Measurements from ENCODE around the gene PIP5K1C. TPM values are rescaled to one million over a fixed set of nuclear protein-coding genes. Genes with fewer than 3 reads are reported as not detected.

PIP5K1C gene
- total RNA-seq, 1 donor from 2014 or later, result 6.3 TPM

DNA sequence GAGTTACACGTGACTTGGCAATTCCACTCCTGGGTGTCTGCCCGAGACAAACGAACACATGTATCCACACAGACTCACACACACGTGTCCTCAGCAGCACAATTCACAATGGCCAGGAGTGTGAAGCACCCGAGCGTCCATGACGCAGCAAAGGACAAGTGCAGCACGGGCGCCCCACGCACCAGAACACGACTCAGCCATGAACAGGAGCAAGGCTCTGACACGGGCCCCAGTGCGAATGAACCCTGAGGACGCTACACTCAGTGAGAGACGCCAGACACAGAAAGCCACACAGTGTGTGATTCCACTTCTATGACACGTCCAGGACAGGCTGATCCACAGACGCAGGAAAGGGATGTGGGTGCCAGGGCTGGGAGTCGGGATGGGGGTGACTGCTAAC is 36.4 kb downstream of the PIP5K1C start:
- Histone ChIP-seq H3K27me3 (ENCODE audit: control insufficient read depth in 3 of 3, insufficient read depth in 3 of 3, low read length in 3 of 3) (no peaks in the 10 kb centered on the region), H3K9ac (ENCODE audit: low read depth in 1 of 3, low read length in 3 of 3) (no peak overlapping the region)

GRCh38 chr19:3661284-3662238 is 38.7 kb downstream of the PIP5K1C start:
- Histone ChIP-seq H3K4me3 (ENCODE audit: low read length in 3 of 3) (no peak overlapping the region), H3K4me1 (ENCODE audit: control insufficient read depth in 3 of 3, insufficient read depth in 3 of 3, low read length in 3 of 3) (peaks cover 11 to 33% (median 21%) of the 10 kb centered on the region in 3 donors), H3K36me3 (ENCODE audit: control insufficient read depth in 3 of 3, insufficient read depth in 3 of 3, low read length in 3 of 3) (peaks cover 29 to 55% (median 40%) of the 10 kb centered on the region in 3 donors), H3K27ac (ENCODE audit: low read depth, low read length) (no peak overlapping the region), H3K27me3 (ENCODE audit: control insufficient read depth in 3 of 3, insufficient read depth in 3 of 3, low read length in 3 of 3) (no peaks in the 10 kb centered on the region), H3K9me3 (ENCODE audit: control insufficient read depth in 3 of 3, low read length in 3 of 3) (no peaks in the 10 kb centered on the region), H3K9ac (ENCODE audit: low read depth in 1 of 3, low read length in 3 of 3) (no peak overlapping the region)

More for the DNA sequence above, 36.4 kb downstream of the PIP5K1C start:
- H3K36me3 ChIP-seq (ENCODE audit: control insufficient read depth in 3 of 3, insufficient read depth in 3 of 3, low read length in 3 of 3), result peaks cover 18 to 42% (median 29%) of the 10 kb centered on the region in 3 donors
- no peak overlapping the region for H3K4me3 ChIP-seq (ENCODE audit: low read length in 3 of 3)
- H3K4me1 ChIP-seq (ENCODE audit: control insufficient read depth in 3 of 3, insufficient read depth in 3 of 3, low read length in 3 of 3), result peaks cover 11 to 29% (median 21%) of the 10 kb centered on the region in 3 donors
- H3K9me3 ChIP-seq (ENCODE audit: control insufficient read depth in 3 of 3, low read length in 3 of 3), result no peaks in the 10 kb centered on the region
- H3K27ac ChIP-seq (ENCODE audit: low read depth, low read length), result no peak overlapping the region

GRCh38 chr19:3660493-3661219 is 39.6 kb downstream of the PIP5K1C start:
- Histone ChIP-seq H3K36me3 (ENCODE audit: control insufficient read depth in 3 of 3, insufficient read depth in 3 of 3, low read length in 3 of 3) (peaks cover 33 to 54% (median 36%) of the 10 kb centered on the region in 3 donors), H3K27ac (ENCODE audit: low read depth, low read length) (no peak overlapping the region)

DNA sequence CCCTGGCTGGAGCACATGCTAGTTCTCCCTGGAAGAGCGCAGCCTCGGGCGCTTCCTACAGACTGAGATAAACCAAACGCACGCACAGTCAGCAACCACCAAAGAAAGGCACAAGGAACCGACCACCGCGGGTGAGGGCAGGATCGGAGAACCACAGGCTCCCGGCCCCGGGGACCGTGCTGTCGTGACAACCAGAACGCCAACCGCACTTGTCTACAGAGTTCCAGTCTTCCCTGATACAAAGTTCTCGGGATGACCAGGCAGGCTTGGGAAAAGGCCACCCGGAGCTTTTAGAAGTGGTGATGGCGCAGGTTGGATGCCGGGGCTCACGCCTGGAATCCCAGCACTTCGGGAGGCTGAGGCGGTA is 40.5 kb downstream of the PIP5K1C start:
- peaks cover 7 to 25% (median 17%) of the 10 kb centered on the region in 3 donors for H3K4me1 ChIP-seq (ENCODE audit: control insufficient read depth in 3 of 3, insufficient read depth in 3 of 3, low read length in 3 of 3)

More at GRCh38 chr19:3660493-3661219, 39.6 kb downstream of the PIP5K1C start:
- no peak overlapping the region for H3K4me3 ChIP-seq (ENCODE audit: low read length in 3 of 3)
- H3K27me3 ChIP-seq (ENCODE audit: control insufficient read depth in 3 of 3, insufficient read depth in 3 of 3, low read length in 3 of 3), result no peaks in the 10 kb centered on the region
- peaks cover 7 to 26% (median 17%) of the 10 kb centered on the region in 3 donors for H3K4me1 ChIP-seq (ENCODE audit: control insufficient read depth in 3 of 3, insufficient read depth in 3 of 3, low read length in 3 of 3)
- peak overlapping the region in 1 of 3 donors; percentile 50 for H3K9ac ChIP-seq (ENCODE audit: low read depth in 1 of 3, low read length in 3 of 3)
- no peaks in the 10 kb centered on the region for H3K9me3 ChIP-seq (ENCODE audit: control insufficient read depth in 3 of 3, low read length in 3 of 3)

GRCh38 chr19:3658870-3659745 is 41.2 kb downstream of the PIP5K1C start:
- Histone ChIP-seq H3K9ac (ENCODE audit: low read depth in 1 of 3, low read length in 3 of 3) (peak overlapping the region in 1 of 3 donors; percentile 16), H3K36me3 (ENCODE audit: control insufficient read depth in 3 of 3, insufficient read depth in 3 of 3, low read length in 3 of 3) (peaks cover 30 to 47% (median 32%) of the 10 kb centered on the region in 3 donors), H3K27ac (ENCODE audit: low read depth, low read length) (no peak overlapping the region), H3K9me3 (ENCODE audit: control insufficient read depth in 3 of 3, low read length in 3 of 3) (no peaks in the 10 kb centered on the region), H3K4me1 (ENCODE audit: control insufficient read depth in 3 of 3, insufficient read depth in 3 of 3, low read length in 3 of 3) (peaks cover 7 to 25% (median 17%) of the 10 kb centered on the region in 3 donors), H3K27me3 (ENCODE audit: control insufficient read depth in 3 of 3, insufficient read depth in 3 of 3, low read length in 3 of 3) (no peaks in the 10 kb centered on the region), H3K4me3 (ENCODE audit: low read length in 3 of 3) (no peak overlapping the region)

More for the DNA sequence above, 40.5 kb downstream of the PIP5K1C start:
- peaks cover 33 to 52% (median 36%) of the 10 kb centered on the region in 3 donors for H3K36me3 ChIP-seq (ENCODE audit: control insufficient read depth in 3 of 3, insufficient read depth in 3 of 3, low read length in 3 of 3)
- H3K9me3 ChIP-seq (ENCODE audit: control insufficient read depth in 3 of 3, low read length in 3 of 3), result no peaks in the 10 kb centered on the region
- no peaks in the 10 kb centered on the region for H3K27me3 ChIP-seq (ENCODE audit: control insufficient read depth in 3 of 3, insufficient read depth in 3 of 3, low read length in 3 of 3)
- H3K4me3 ChIP-seq (ENCODE audit: low read length in 3 of 3), result no peak overlapping the region
- no peak overlapping the region for H3K9ac ChIP-seq (ENCODE audit: low read depth in 1 of 3, low read length in 3 of 3)
- H3K27ac ChIP-seq (ENCODE audit: low read depth, low read length), result no peak overlapping the region

DNA sequence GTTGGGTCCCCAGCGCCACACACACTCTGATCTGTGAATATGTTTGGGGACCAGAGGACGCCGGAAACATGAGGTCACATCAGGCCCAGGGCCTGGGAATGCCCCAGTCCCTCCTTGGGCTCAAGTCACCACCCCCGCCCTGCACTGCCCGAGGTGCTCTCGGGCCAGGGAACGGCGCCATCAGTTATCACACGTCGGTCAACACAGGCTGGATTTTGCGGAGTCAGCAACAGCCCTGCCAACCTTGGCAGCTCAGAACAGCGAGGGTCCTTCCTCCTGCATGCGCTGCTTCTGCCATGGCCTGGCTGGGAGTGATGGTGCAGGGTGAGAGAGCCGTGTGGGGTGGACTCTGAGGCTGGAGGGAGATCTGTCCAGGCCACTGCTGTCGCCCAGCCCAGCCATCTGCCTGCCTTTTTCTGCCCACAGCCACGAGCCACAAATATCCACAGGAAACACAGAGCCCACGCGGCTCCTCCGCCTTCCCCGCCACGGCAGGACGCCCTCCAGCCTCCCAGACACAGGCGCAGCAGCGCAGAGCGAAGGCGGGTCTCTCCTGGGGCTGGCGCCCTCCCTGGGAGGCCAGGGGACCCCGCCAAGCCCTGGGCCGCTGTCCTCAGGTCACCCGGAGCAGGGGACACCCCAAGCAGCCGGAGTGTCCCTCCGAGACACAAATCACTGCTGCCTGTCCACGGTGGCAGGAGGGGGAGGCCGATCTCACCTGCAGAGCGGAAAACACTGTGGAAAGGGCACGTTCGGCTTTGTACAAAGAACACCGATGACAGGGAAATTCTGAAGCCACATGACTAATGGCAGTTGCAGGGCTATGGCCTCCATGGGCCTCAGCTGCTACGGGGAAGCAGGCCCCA is 42.0 kb downstream of the PIP5K1C start:
- Histone ChIP-seq H3K9ac (ENCODE audit: low read depth in 1 of 3, low read length in 3 of 3) (peak overlapping the region in 1 of 3 donors; percentile 16), H3K36me3 (ENCODE audit: control insufficient read depth in 3 of 3, insufficient read depth in 3 of 3, low read length in 3 of 3) (peaks cover 28 to 46% (median 29%) of the 10 kb centered on the region in 3 donors), H3K9me3 (ENCODE audit: control insufficient read depth in 3 of 3, low read length in 3 of 3) (no peaks in the 10 kb centered on the region), H3K4me1 (ENCODE audit: control insufficient read depth in 3 of 3, insufficient read depth in 3 of 3, low read length in 3 of 3) (peaks cover 7 to 25% (median 17%) of the 10 kb centered on the region in 3 donors), H3K4me3 (ENCODE audit: low read length in 3 of 3) (no peak overlapping the region), H3K27me3 (ENCODE audit: control insufficient read depth in 3 of 3, insufficient read depth in 3 of 3, low read length in 3 of 3) (no peaks in the 10 kb centered on the region), H3K27ac (ENCODE audit: low read depth, low read length) (no peak overlapping the region)

GRCh38 chr19:3657395-3657769 is 42.9 kb downstream of the PIP5K1C start:
- Histone ChIP-seq H3K4me1 (ENCODE audit: control insufficient read depth in 3 of 3, insufficient read depth in 3 of 3, low read length in 3 of 3) (peaks cover 7 to 25% (median 17%) of the 10 kb centered on the region in 3 donors), H3K9ac (ENCODE audit: low read depth in 1 of 3, low read length in 3 of 3) (no peak overlapping the region)

GRCh38 chr19:3656747-3657394 is 43.4 kb downstream of the PIP5K1C start:
- no peak overlapping the region for H3K4me3 ChIP-seq (ENCODE audit: low read length in 3 of 3)
- H3K4me1 ChIP-seq (ENCODE audit: control insufficient read depth in 3 of 3, insufficient read depth in 3 of 3, low read length in 3 of 3), result peaks cover 7 to 25% (median 17%) of the 10 kb centered on the region in 3 donors
- no peaks in the 10 kb centered on the region for H3K27me3 ChIP-seq (ENCODE audit: control insufficient read depth in 3 of 3, insufficient read depth in 3 of 3, low read length in 3 of 3)
- H3K9me3 ChIP-seq (ENCODE audit: control insufficient read depth in 3 of 3, low read length in 3 of 3), result no peaks in the 10 kb centered on the region
- H3K9ac ChIP-seq (ENCODE audit: low read depth in 1 of 3, low read length in 3 of 3), result no peak overlapping the region
- peaks cover 34 to 58% (median 42%) of the 10 kb centered on the region in 3 donors for H3K36me3 ChIP-seq (ENCODE audit: control insufficient read depth in 3 of 3, insufficient read depth in 3 of 3, low read length in 3 of 3)
- no peak overlapping the region for H3K27ac ChIP-seq (ENCODE audit: low read depth, low read length)

More at GRCh38 chr19:3657395-3657769, 42.9 kb downstream of the PIP5K1C start:
- no peaks in the 10 kb centered on the region for H3K27me3 ChIP-seq (ENCODE audit: control insufficient read depth in 3 of 3, insufficient read depth in 3 of 3, low read length in 3 of 3)
- no peak overlapping the region for H3K4me3 ChIP-seq (ENCODE audit: low read length in 3 of 3)
- H3K27ac ChIP-seq (ENCODE audit: low read depth, low read length), result no peak overlapping the region
- no peaks in the 10 kb centered on the region for H3K9me3 ChIP-seq (ENCODE audit: control insufficient read depth in 3 of 3, low read length in 3 of 3)
- peaks cover 34 to 53% (median 38%) of the 10 kb centered on the region in 3 donors for H3K36me3 ChIP-seq (ENCODE audit: control insufficient read depth in 3 of 3, insufficient read depth in 3 of 3, low read length in 3 of 3)

Measured in skeletal muscle tissue (tissue), 4 donors.